ENCODE measurements around the gene LCN6. TPM values are rescaled to one million over a fixed set of nuclear protein-coding genes. Genes with fewer than 3 reads are reported as not detected.
A peak's percentile ranks its signal among the peaks of the same experiment; 100 is the strongest.

LCN6 gene
- total RNA-seq, 1 experiment from 2014 or later: not detected

GRCh38 chr9:136765041-136765440, 16.7 kb upstream of the LCN6 start (continued):
- TF ChIP-seq CBFB (CRISPR knock-in tag; IDR thresholded peaks at IDR 0.05; ENCODE audit: low read depth): no peak
- TF ChIP-seq, protein P1, sequence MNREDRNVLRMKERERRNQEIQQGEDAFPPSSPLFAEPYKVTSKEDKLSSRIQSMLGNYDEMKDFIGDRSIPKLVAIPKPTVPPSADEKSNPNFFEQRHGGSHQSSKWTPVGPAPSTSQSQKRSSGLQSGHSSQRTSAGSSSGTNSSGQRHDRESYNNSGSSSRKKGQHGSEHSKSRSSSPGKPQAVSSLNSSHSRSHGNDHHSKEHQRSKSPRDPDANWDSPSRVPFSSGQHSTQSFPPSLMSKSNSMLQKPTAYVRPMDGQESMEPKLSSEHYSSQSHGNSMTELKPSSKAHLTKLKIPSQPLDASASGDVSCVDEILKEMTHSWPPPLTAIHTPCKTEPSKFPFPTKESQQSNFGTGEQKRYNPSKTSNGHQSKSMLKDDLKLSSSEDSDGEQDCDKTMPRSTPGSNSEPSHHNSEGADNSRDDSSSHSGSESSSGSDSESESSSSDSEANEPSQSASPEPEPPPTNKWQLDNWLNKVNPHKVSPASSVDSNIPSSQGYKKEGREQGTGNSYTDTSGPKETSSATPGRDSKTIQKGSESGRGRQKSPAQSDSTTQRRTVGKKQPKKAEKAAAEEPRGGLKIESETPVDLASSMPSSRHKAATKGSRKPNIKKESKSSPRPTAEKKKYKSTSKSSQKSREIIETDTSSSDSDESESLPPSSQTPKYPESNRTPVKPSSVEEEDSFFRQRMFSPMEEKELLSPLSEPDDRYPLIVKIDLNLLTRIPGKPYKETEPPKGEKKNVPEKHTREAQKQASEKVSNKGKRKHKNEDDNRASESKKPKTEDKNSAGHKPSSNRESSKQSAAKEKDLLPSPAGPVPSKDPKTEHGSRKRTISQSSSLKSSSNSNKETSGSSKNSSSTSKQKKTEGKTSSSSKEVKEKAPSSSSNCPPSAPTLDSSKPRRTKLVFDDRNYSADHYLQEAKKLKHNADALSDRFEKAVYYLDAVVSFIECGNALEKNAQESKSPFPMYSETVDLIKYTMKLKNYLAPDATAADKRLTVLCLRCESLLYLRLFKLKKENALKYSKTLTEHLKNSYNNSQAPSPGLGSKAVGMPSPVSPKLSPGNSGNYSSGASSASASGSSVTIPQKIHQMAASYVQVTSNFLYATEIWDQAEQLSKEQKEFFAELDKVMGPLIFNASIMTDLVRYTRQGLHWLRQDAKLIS (CRISPR knock-in tag; IDR thresholded peaks at IDR 0.05; ENCODE audit: borderline replicate concordance): no peak
- no peak for TF ChIP-seq NR2C2 (CRISPR knock-in tag; IDR thresholded peaks at IDR 0.05)
- TF ChIP-seq ZNF416 (CRISPR knock-in tag; IDR thresholded peaks at IDR 0.05): no peak
- TF ChIP-seq EMX1 (CRISPR knock-in tag; IDR thresholded peaks at IDR 0.05): no peak

- Mint-ChIP-seq H3K4me3 (peak within 1 kb of the TSS; percentile 67), H3K27me3 (ENCODE audit: low read depth) (peaks cover 14% of the 10 kb centered on the region), H3K27ac (peak within 1 kb of the TSS; percentile 80; the same call in 1 of the 2 replicates), H3K36me3 (no peaks in the 10 kb centered on the region; the same call in 1 of the 2 replicates), H3K9me3 (peaks cover 7% of the 10 kb centered on the region), H3K4me1 (peaks cover 11% of the 10 kb centered on the region)
- peak; percentile 14 for DNase-seq (ENCODE audit: low spot score)
- CTCF ChIA-PET: interaction anchor here (0.5 to 3.7 kb wide), 2 partner anchors 36 to 459 kb away, joined by 5 to 23 read pairs; no protein-coding TSS in a partner anchor
- POLR2A ChIA-PET: interaction anchor here (0.6 kb wide), 1 partner anchor 653 kb away, joined by 4 read pairs; no protein-coding TSS in a partner anchor
- TF ChIP-seq, protein P2, sequence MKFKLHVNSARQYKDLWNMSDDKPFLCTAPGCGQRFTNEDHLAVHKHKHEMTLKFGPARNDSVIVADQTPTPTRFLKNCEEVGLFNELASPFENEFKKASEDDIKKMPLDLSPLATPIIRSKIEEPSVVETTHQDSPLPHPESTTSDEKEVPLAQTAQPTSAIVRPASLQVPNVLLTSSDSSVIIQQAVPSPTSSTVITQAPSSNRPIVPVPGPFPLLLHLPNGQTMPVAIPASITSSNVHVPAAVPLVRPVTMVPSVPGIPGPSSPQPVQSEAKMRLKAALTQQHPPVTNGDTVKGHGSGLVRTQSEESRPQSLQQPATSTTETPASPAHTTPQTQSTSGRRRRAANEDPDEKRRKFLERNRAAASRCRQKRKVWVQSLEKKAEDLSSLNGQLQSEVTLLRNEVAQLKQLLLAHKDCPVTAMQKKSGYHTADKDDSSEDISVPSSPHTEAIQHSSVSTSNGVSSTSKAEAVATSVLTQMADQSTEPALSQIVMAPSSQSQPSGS (CRISPR knock-in tag; IDR thresholded peaks at IDR 0.05; ENCODE audit: borderline replicate concordance, low read depth): no peak
- ATAC-seq: no peak
Measured at GRCh38 chr9:136764301-136764891, 16.1 kb upstream of the LCN6 start, which contains the start of gene LCN15. Gene LCN15, minus strand, starts transcription at chr9:136764518. Its CDS starts 30 bp downstream, at chr9:136764488.

DNA sequence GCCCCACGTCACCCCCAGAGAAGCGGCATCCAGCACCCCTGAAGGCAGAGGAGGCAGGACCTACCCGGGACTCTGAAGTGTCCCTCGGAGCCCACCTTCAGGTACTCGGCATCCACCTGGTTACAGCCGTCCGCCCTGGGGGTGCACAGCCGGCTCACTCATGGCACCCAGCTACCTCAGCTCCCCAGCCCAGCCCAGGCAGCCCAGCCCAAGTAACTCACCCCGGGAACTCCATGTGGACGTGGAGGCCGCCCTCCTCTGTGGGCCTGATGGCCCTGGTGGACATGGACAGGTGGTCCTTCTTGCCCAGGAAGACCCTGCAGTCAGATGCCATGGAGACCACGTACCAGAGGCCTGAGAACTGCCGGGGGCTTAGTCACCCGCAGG, 15.3 kb upstream of the LCN6 start:
- no peak for TF ChIP-seq ZNF671 (CRISPR knock-in tag; IDR thresholded peaks at IDR 0.05)
- no peak for TF ChIP-seq ZNF416 (CRISPR knock-in tag; IDR thresholded peaks at IDR 0.05)
- Mint-ChIP-seq H3K27ac (no peak overlapping the region), H3K36me3 (no peaks in the 10 kb centered on the region; the same call in 1 of the 2 replicates), H3K27me3 (ENCODE audit: low read depth) (peaks cover 14% of the 10 kb centered on the region), H3K4me1 (peaks cover 11% of the 10 kb centered on the region), H3K9me3 (peaks cover 7% of the 10 kb centered on the region), H3K4me3 (no peak overlapping the region)
- CTCF ChIA-PET: interaction anchor here (0.5 to 3.7 kb wide), 22 partner anchors 9 to 399 kb away, joined by 3 to 23 read pairs (median 4); partner anchors contain the start of genes AJM1, DIPK1B, LCN10 and SAPCD2
- no peak for ATAC-seq
- DNase-seq (ENCODE audit: low spot score): no peak
- POLR2A ChIA-PET: interaction anchor here (0.6 kb wide), 1 partner anchor 652 kb away, joined by 4 read pairs; no protein-coding TSS in a partner anchor

DNA sequence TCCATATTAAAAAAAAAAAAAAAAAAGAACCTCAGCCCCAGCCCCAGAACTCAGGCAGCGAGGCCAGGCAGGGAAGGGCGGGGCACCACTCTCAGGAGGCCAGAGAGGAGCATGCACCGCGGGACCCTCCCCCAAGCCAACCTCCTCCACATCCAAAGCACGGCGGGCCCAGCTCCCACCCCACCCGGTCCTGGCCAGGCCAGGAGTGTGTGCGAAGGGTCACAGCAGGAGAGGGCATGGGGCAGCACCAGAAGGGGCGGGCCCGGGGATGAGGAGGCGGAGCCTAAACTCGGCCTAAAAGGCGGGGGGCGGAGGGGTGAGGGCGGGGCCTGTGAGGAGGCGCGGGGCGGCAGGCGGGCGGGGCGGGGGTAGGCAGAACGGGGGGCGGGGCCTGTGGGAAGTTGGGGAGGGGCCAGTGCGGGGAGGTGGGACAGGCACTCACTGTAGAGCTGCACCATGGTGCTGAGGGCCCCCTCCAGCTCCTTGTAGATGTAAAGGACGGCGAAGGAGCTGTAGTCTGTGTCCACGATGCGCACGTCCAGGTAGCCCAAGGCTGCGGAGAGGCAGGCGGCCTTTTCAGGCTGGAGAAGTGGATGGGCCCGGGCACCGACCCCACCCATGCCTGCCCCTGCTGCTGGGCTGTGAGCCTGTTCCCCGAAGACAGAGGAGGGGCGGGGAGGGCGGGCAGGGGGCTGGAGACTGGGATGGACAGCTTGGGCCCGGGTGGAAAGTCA, 14.8 kb upstream of the LCN6 start:
- CTCF ChIA-PET: interaction anchor here (0.5 to 3.7 kb wide), 29 partner anchors 8 to 400 kb away, joined by 3 to 23 read pairs (median 4); partner anchors contain the start of genes AJM1, DIPK1B, LCN10 and SAPCD2
- peak overlapping the region; percentile 67 for H3K4me3 Mint-ChIP-seq

More for the DNA sequence above, 14.8 kb upstream of the LCN6 start:
- no peaks in the 10 kb centered on the region; the same call in 1 of the 2 replicates for H3K36me3 Mint-ChIP-seq
- H3K9me3 Mint-ChIP-seq: peaks cover 7% of the 10 kb centered on the region
- ATAC-seq: peak; percentile 83
- TF ChIP-seq ZBTB21 (CRISPR knock-in tag; IDR thresholded peaks at IDR 0.05; ENCODE audit: borderline replicate concordance) (no peak), ZNF121 (CRISPR knock-in tag; IDR thresholded peaks at IDR 0.05) (peak; percentile 74; the same call in 1 of the 2 replicates), MAX (CRISPR knock-in tag; IDR thresholded peaks at IDR 0.05) (peak; percentile 16; the same call in 1 of the 2 replicates), SP1 (CRISPR knock-in tag; conservative IDR thresholded peaks at IDR 0.05) (peak; percentile 82), TEAD1 (CRISPR knock-in tag; IDR thresholded peaks at IDR 0.05) (0 out of 2 replicates have a peak, but pooled peaks have one; percentile 13), SOX15 (CRISPR knock-in tag; IDR thresholded peaks at IDR 0.05) (no peak), ZNF281 (CRISPR knock-in tag; IDR thresholded peaks at IDR 0.05) (no peak), CTCF (IDR thresholded peaks at IDR 0.05) (no peak), TCF7 (CRISPR knock-in tag; IDR thresholded peaks at IDR 0.05; ENCODE audit: low read depth) (no peak)
- DNase-seq (ENCODE audit: low spot score): peak; percentile 96
- peak overlapping the region; percentile 80; the same call in 1 of the 2 replicates for H3K27ac Mint-ChIP-seq
- H3K4me1 Mint-ChIP-seq: peaks cover 11% of the 10 kb centered on the region
- H3K27me3 Mint-ChIP-seq (ENCODE audit: low read depth): peaks cover 13% of the 10 kb centered on the region
- POLR2A ChIA-PET: interaction anchor here (0.5 to 0.7 kb wide), 2 partner anchors 26 to 912 kb away, joined by 4 to 6 read pairs; no protein-coding TSS in a partner anchor

Data from WTC11 (cell line).